Caco-2 (cell line): ENCODE data around the gene NPIPA5. TPM values are rescaled to one million over a fixed set of nuclear protein-coding genes. Genes with fewer than 3 reads are reported as not detected.
"Not testable (repeated sequence)": the region's sequence is repeated elsewhere in the genome, so short reads cannot be mapped to it uniquely, and the experiment has no call there.

Experiments used
- BruUV-seq: library from RNA; stranded (reverse); fragments of 400-500 nt; replicated peaks from 2 replicates; lab custom pipeline; 2021; lab: Mats Ljungman, UMichigan
- CTCF ChIA-PET: fragments of 300-600 bp; sonication (Branson Sonifier 250); formaldehyde crosslinking; loops from one replicate; lab custom pipeline; 2022; ENCODE audit warnings: antibody characterized with exemption; lab: Charles Lee
- POLR2A ChIA-PET: fragments of 300-600 bp; sonication (Branson Sonifier 250); formaldehyde crosslinking; loops from one replicate; lab custom pipeline; 2022; ENCODE audit warnings: antibody characterized with exemption; lab: Charles Lee
- DNase-seq, 2 experiments: peaks; one replicate each; pipeline versions ENCODE4 v3.0.0 to v3.0.0-alpha.2; 2020 to 2022
- H3K27me3 ChIP-seq: replicated peaks from 2 replicates; pipeline ENCODE4 v1.6.0; 2011; ENCODE audit warnings: low read length; ENCODE audit not compliant: control insufficient read depth, insufficient read depth
- H3K36me3 ChIP-seq: 2 replicates; pipeline ENCODE4 v1.5.1; 2011; ENCODE audit warnings: low read length; ENCODE audit not compliant: control insufficient read depth, insufficient read depth
- H3K4me1 ChIP-seq: fragments of 250-450 bp; sonication (Bioruptor Pico); 2 replicates; pipeline ENCODE4 v1.5.1; 2020; ENCODE audit warnings: mild to moderate bottlenecking
- H3K4me3 ChIP-seq: 2 replicates; pipeline ENCODE4 v1.5.1; 2011; ENCODE audit warnings: low read depth, mild to moderate bottlenecking, control low read depth, low read length
- H3K9me3 ChIP-seq: fragments of 250-450 bp; sonication (Bioruptor Pico); 2 replicates; pipeline ENCODE4 v1.5.1; 2020; ENCODE audit warnings: mild to moderate bottlenecking, moderate library complexity
- H3K27ac Mint-ChIP-seq: one replicate; pipeline ENCODE4 v1.8.0; 2022; ENCODE audit warnings: mixed read lengths; ENCODE audit not compliant: unreplicated experiment
- H3K27me3 Mint-ChIP-seq: one replicate; pipeline ENCODE4 v1.8.0; 2022; ENCODE audit warnings: mixed read lengths; ENCODE audit not compliant: insufficient read depth, unreplicated experiment
- H3K36me3 Mint-ChIP-seq: one replicate; pipeline ENCODE4 v1.8.0; 2022; ENCODE audit warnings: mild to moderate bottlenecking, mixed read lengths; ENCODE audit not compliant: insufficient read depth, unreplicated experiment
- H3K4me1 Mint-ChIP-seq: one replicate; pipeline ENCODE4 v1.8.0; 2022; ENCODE audit warnings: low read depth, mixed read lengths; ENCODE audit not compliant: unreplicated experiment
- H3K4me3 Mint-ChIP-seq: one replicate; pipeline ENCODE4 v1.8.0; 2022; ENCODE audit warnings: mild to moderate bottlenecking, moderate library complexity, mixed read lengths; ENCODE audit not compliant: unreplicated experiment
- H3K9me3 Mint-ChIP-seq: one replicate; pipeline ENCODE4 v1.8.0; 2022; ENCODE audit warnings: mixed read lengths; ENCODE audit not compliant: unreplicated experiment
- CTCF ChIP-seq, 2 experiments: fragments of 200-600 bp in 1 of 2; IDR thresholded peaks; 1 replicate in 1 of 2; 2 replicates in 1 of 2; pipeline versions ENCODE4 v1.5.1 to v1.8.0; 2011 to 2022; ENCODE audit warnings: antibody characterized with exemption in 1 of 2, control low read depth in 1 of 2, inconsistent platforms in 1 of 2, low read depth in 1 of 2, low read length in 1 of 2, mild to moderate bottlenecking in 1 of 2, moderate library complexity in 1 of 2; ENCODE audit not compliant: insufficient read depth in 1 of 2, severe bottlenecking in 1 of 2, unreplicated experiment in 1 of 2
- intact Hi-C: fragments of 100-400 bp; cut with micrococcal nuclease; formaldehyde crosslinking; loops from one replicate; pipeline ENCODE4 v1.10.0; 2022; ENCODE audit not compliant: unreplicated experiment
- total RNA-seq: library from RNA; stranded (reverse); gene quantifications from 2 replicates; pipeline ENCODE4 v1.2.3, GENCODE V29; 2022

The NPIPA5 gene
- total RNA-seq, 1 experiment from 2014 or later: 8.3 TPM

GRCh38 chr16:15401972-15402371, 23.9 kb upstream of the NPIPA5 start:
- Histone ChIP-seq H3K4me3 (no peak overlapping the region), H3K36me3 (no peaks in the 10 kb centered on the region), H3K27me3 (no peaks in the 10 kb centered on the region), H3K9me3 (no peaks in the 10 kb centered on the region), H3K4me1 (no peaks in the 10 kb centered on the region; the same call in 1 of the 2 replicates)
- Mint-ChIP-seq H3K4me3 (no peak overlapping the region), H3K9me3 (no peaks in the 10 kb centered on the region), H3K36me3 (no peaks in the 10 kb centered on the region), H3K27me3 (no peaks in the 10 kb centered on the region), H3K27ac (no peak overlapping the region), H3K4me1 (peaks cover 3% of the 10 kb centered on the region)
- CTCF ChIA-PET: no interaction called here
- no peak for DNase-seq
- intact Hi-C loops: no loop called here
- no TSS peak for BruUV-seq
- no peak for TF ChIP-seq CTCF (IDR thresholded peaks at IDR 0.05; ENCODE audit: insufficient read depth in 1 of 2, low read depth in 1 of 2, low read length in 1 of 2, severe bottlenecking in 1 of 2, unreplicated experiment in 1 of 2)
- POLR2A ChIA-PET: no interaction called here

GRCh38 chr16:15400314-15400713, 22.2 kb upstream of the NPIPA5 start:
- CTCF ChIA-PET, H3K36me3 Mint-ChIP-seq: not testable (repeated sequence)

GRCh38 chr16:15399317-15399716, 21.2 kb upstream of the NPIPA5 start:
- intact Hi-C loops: no loop called here
- ChIA-PET POLR2A (no interaction called here), CTCF (no interaction called here)
- no peaks in the 10 kb centered on the region for H3K36me3 ChIP-seq
- no peak for TF ChIP-seq CTCF (IDR thresholded peaks at IDR 0.05; ENCODE audit: insufficient read depth in 1 of 2, low read depth in 1 of 2, low read length in 1 of 2, severe bottlenecking in 1 of 2, unreplicated experiment in 1 of 2)
- BruUV-seq: no TSS peak
- Mint-ChIP-seq H3K4me1 (peaks cover 7% of the 10 kb centered on the region), H3K9me3 (no peaks in the 10 kb centered on the region), H3K27me3 (no peaks in the 10 kb centered on the region), H3K36me3 (no peaks in the 10 kb centered on the region), H3K4me3 (no peak overlapping the region), H3K27ac (no peak overlapping the region)
- no peaks in the 10 kb centered on the region for H3K27me3 ChIP-seq
- H3K4me1 ChIP-seq: no peaks in the 10 kb centered on the region; the same call in 1 of the 2 replicates
- no peaks in the 10 kb centered on the region for H3K9me3 ChIP-seq
- H3K4me3 ChIP-seq: no peak overlapping the region
- DNase-seq: no peak

More at GRCh38 chr16:15400314-15400713, 22.2 kb upstream of the NPIPA5 start:
- H3K9me3 Mint-ChIP-seq, H3K27me3 ChIP-seq, H3K4me1 Mint-ChIP-seq, H3K4me3 ChIP-seq, H3K27me3 Mint-ChIP-seq, POLR2A ChIA-PET, H3K27ac Mint-ChIP-seq, BruUV-seq, H3K9me3 ChIP-seq, DNase-seq, intact Hi-C loops, H3K4me1 ChIP-seq, H3K36me3 ChIP-seq, H3K4me3 Mint-ChIP-seq: not testable (repeated sequence)
